Stimulated activated CD4-positive, alpha-beta T cell treated with anti-CD3 and anti-CD28 coated beads, Interleukin-1b, Interleukin-23, amount 100 ng/mL, for 1 hour (primary cell): ENCODE data around the gene KCNH1.
"Not testable (repeated sequence)": the region's sequence is repeated elsewhere in the genome, so short reads cannot be mapped to it uniquely, and the experiment has no call there.

ENCODE experiments used
- DNase-seq, 2 donors: peaks; one replicate each; pipeline ENCODE4 v3.0.0-alpha.2; 2020; ENCODE audit warnings: low read depth in 2 of 2

Gene KCNH1

DNA sequence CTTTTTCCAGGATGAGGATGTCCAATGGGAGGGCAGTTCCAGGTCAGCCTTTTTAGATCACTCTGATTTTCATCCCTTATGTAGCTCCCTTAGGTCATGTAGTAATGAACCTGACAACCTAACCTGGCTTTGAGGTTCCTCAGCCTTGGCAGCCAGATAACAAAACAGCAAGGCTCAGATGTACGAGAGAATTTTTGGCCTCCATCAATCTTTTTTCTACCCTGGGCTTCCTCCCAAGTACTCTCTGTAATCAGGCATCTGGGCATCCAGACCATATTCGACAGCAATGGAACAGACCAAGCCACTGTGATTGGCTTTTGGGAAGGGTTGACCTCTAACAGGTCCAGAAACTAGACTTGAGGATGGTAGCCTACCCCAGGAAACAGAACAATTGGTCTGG lies 38.6 kb downstream of the KCNH1 start:
- no peak for DNase-seq

DNA sequence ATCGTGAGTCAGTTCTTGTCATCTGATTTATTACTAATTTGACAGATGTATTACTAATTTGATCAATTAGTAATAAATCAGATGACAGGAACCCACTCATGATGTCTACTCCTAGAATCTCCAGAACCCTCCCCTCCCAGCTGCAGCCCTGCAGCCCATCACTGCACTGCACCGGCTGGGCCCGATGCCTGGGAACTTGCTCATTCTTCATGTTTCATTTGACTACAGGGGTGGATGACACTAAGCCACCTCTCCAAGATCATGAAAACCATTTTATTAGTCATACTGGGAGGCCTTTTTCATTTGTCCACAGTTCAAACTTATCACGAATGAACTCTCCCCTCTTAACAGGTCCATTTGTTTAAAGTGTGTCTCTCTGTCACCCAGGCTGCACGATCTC lies 41.0 kb downstream of the KCNH1 start:
- no peak for DNase-seq

DNA sequence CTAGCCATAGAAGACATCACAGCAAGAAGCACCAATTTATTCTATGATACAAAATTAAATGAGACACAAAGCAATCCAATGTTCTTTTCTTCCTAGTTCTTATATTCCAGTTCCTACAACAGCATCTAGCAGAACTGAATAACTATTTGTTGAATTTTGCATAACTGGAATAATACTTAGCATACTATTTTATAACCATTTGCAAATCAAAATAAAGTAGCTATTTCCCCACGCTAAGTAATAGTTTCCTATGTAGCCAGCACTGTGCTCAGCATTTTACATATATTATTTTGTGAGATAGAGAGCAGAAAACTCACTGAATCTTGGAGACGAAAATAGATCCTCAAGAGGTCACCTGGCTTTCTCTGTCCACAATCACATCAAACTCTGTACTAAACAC lies 42.1 kb downstream of the KCNH1 start:
- no peak for DNase-seq

DNA sequence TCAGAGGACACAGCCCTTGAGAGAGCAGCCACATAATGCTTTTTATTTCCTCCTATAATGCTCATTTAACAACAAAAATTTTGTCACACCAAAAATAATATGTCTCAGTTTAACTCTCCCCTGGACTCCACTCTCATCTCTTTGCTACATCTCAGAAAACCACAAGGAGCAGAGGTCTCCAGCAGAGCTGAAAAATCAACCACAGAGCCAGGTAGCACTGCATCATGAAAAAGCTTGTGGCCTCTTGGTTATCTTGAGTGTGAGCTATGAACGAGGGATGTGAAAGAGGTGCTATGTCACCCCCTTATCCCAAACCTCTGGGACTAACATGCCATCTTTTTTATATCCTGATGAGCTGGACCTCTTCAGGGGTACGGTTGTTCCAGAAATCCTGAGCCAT lies 44.4 kb downstream of the KCNH1 start:
- DNase-seq, result no peak

DNA sequence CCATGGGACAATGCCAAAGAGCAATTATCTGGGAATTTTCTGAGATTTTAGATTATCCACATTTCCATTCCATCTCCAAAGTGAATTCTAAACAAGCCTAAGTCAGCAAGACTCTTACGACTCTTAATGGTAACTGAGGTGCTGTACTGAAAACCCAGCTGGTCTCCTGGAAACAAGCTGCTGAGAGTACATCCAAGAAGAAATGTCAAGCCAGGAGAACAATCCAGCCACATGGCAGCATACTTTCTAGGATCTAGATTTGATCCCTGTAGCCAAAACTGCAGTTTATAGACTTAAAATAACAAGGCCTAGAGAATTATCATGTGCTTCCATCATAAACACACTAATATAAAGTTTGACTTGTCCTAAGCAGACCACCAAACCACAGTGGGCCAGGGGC lies 45.8 kb downstream of the KCNH1 start:
- DNase-seq, result no peak

DNA sequence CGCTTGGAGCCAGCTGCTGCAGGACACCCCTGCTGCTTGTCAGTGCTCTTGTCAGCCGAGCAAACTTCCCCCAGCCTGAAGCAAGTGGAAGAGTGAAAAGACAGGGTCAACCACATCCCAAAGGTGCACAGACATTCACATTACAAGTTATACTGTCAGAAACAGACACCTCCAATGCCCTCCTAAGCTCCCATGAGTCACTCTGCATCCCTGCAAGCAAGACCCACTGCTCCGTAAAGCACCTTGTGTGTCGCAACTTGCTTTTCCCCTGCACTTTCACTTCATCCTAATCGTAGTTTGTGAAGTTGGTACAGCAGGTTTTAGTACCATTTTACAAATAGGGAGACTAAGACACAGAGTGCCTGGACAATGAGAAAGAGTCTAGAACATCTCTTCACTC lies 51.1 kb downstream of the KCNH1 start:
- DNase-seq, result no peak

DNA sequence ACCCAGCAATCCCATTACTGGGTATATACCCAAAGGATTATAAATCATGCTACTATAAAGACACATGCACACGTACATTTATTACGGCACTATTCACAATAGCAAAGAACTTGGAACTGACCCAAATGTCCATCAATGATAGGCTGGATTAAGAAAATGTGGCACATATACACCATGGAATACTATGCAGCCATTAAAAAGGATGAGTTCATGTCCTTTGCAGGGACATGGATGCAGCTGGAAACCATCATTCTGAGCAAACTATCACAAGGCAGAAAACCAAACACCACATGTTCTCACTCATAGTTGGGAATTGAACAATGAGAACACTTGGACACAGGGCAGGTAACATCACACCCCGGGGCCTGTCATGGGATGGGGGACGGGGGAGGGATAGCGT lies 52.5 kb downstream of the KCNH1 start:
- not testable (repeated sequence) for DNase-seq

DNA sequence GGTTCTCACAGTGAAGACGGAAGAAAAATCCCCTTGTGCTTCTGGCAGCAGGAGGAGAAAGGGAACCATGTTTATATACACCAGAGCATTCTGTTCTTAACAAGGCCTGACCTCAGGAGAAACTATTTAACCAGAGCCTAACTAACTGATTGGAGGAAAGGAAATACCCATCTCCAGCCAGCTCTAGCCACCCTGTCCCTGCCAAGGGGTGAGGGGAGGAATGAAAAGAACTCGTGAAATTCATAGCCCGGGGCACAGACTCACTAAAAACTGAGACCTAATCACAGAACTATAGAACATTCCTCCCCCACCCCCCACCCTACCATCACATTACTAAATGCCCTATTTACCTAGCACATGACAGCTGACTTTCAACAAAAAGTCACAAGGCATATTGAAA lies 65.0 kb downstream of the KCNH1 start:
- no peak for DNase-seq

DNA sequence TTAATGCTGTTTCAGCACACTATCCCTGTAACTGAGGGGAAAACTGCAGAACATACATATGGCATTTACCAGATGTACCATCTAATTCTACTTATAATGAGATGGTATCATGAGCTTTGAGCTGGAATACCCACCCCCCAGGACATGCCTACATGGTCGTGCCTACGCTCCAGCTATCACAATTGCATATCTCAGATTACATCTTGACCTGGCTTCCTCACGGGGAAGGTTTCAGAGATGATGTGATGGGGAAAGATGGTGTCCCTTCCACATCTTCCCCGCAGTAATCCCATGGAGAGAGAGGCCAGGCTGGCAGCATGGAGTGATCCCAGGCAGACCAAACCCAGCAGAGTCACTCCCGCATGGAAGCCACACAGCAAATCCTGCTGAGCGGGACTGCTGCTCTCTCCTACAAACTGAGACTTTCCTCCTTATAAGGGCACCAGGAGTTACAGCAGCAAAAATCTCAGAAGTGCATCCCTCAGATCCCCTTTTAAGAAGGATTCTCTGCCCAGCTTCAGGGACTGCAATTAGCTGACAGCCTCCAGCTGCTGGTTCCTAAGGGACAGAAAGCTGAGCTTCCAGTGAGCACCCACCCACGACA lies 67.1 kb downstream of the KCNH1 start:
- DNase-seq, result no peak

DNA sequence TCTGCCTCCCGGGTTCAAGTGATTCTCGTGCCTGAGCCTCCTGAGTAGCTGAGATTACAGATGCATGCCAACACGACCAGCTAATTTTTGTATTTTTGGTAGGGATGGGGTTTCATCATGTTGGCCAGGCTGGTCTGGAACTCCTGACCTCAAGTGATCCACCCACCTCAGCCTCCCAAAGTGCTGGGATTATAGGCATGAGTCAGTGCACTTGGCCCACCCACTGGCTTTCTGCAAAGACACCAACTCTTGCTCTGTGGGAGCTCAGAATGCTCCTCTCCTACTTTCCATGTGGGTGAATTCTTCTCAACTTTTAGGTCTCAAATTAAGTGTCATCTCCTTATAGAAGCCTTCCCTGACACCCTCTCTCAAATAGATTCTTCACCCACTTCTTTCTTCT lies 92.1 kb downstream of the KCNH1 start:
- not testable (repeated sequence) for DNase-seq

DNA sequence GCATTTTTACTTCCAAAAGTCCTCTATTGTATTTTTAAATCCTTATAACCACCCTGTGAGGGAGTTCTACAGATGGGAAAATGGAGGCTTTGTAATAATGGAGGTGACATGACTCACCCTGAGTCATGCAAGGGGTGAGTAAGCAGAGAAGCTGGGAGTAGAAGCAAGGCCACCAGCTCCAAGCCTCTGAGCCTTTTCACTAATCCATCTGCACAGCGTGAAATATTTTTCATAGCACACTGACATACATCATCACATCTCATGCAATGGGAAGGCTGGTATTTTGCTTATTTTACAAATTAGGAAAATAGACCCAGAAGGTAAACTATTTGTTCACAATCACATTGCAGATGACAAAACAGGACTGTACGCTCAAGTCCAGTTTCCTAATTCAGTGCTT lies 96.9 kb downstream of the KCNH1 start:
- no peak for DNase-seq

DNA sequence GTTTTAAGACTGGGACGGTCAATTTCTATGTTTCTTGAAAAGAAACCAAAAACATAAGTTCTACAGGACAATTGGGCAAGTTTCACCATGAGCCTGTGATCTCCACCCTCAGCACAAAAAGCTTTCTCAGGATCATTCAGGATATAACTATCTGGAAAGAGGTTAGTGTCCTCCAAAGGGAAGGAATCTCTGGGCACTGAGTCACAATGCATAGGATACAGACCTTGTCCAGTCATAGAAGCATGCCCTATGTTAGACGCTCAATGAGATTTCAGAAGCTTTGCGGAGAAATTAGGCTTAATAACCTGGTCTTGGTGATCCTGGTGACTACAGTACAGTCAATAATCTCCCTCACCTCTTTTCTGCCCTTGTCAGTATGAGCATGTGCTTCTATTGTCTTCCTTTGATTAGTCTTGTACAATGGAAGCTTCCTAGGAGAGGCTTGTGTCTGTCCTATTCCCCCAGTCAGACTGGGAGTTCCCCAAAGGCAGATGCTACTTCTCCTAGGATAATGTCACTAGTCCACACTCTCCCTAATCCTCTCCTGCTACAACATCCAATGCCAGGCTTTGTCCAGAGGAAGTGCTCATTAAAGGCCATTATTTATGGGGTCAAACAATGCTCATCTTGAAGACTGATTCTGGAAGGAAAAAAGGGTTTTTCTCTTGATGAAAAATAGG lies 97.4 kb downstream of the KCNH1 start:
- no peak for DNase-seq

DNA sequence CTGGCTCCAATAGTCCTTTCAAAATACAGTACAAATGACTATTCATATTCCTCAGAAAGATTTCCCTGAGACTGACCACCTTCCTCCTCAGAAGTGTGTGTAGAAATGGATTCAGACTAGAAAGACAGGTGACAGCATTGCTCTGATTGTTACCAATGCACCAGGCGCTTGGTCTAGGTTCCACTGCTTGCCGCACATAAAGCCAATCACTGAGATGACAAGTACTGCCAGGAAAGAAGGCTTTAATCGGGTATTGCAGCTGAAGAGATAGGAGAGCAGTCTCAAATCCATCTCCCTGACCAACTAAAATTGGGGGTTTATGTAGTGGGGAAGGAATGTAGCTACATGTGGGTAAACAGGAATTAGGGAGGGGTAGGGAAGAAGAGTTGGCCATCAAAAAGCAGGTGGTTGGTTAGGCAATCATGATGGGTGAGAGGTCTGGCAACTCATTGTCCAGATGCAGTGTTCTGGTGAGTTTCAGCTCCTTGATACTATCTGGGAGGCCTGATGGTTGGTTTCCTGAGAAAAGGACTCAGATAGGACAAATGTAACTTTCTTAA lies 98.0 kb downstream of the KCNH1 start:
- DNase-seq, result no peak

DNA sequence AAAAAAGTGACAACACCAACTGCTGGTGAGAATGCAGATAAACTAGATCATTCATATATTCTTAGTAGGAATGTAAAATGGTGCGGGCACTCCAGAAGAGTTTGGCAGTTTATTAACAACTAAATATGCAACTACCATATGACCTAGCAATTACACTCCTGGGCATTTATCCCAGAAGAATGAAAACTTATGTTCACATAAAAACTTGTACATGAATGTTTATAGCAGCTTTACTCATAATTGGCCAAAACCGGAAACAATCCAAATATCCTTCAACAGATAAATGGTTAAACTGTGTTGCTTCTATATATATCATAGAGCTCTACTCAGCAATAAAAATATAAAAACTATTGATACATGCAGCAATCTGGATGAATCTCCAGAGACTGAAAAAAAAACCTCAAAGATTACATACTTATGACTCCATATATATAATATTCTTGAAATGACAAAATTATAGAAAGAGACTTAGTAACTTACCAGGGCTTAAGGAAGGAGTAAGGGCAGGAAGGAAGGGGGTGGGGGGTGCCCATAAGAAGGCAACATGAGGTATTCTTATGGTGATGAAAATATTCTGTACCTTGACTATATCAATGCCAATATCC lies 99.9 kb downstream of the KCNH1 start:
- no peak for DNase-seq

DNA sequence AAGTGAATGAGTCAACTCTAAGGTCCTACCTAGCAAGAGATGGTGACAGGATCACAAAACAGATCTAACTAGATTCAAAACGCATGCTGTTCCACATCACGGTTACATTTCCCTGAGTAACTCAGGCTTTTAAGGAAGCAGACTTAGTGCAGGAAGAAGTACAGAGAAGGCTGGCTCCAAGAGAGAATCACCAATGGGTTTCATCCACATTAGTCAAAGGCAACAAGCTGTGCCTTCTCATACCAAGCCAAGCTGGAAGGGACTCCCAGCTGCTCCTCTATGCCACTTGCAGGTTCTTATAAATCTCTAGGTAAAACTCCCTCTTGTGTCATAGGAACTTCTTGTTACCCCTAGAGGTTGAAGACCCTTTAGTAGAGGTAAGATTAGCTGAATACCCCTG lies 109.0 kb downstream of the KCNH1 start:
- no peak for DNase-seq

DNA sequence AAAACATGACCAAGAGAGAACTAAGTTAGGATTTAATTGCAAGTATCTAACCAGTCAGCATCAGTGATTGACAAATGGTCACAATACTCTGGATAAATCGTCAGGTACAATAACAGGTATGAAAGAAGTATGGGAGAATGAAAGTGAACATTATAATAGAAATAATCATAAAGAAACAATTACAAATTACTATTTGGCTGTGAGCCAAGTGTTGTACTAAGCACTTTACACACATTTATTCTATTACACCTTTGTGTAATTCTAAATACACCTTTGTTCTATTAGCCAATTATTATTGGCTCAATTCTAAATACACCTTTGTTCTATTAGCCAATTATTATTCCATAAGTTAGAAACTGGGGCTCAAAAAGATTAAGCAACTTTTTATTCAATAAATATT lies 114.7 kb downstream of the KCNH1 start:
- no peak for DNase-seq

DNA sequence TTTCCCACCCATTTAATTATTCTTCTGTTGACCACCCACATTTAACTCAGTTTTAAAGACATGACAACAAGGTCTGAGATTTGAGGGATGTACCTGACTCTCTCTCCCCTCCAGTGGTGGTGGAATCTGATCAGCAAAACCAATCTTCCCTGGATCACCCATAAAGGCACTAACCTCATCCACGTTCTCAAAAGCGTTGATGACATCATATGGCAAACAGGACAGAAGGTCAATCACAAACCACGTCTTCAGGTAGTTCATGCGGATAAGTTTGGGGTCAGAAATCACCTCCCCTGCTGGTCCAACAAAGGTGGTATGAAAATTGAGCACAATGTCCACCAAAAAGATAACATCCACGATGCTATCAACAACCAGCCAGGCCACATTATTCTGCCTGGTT lies 115.3 kb downstream of the KCNH1 start:
- no peak for DNase-seq

DNA sequence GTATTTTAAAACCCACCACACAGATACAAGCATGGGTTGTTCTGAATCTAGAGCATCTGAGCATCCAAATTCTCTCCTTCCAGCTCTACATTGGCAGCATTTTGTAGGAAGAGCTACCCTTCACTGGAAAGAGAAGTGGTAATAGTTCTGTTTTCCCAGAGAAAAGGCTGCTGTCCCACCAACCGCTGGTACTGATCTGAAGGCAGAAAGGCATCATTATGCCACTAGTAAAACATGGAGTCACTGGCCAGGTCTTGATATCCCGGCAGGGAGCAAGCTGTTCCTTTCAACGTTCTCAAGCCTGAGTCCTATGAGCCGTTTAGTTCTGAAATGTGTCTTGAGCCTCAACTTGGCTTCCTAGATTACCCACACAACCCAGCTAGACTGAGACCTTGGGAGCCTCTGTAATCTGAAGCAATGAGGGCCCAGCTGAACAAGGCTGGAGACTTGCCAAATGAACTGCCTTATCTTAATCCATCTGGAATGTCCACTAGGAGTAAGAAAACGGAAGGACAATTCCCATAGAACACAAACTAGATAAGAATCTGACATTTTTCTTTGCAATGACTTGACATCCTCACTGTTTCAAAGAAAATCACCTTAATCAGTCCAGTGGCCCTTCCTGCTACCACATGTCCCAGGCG lies 116.8 kb downstream of the KCNH1 start:
- DNase-seq, result no peak

DNA sequence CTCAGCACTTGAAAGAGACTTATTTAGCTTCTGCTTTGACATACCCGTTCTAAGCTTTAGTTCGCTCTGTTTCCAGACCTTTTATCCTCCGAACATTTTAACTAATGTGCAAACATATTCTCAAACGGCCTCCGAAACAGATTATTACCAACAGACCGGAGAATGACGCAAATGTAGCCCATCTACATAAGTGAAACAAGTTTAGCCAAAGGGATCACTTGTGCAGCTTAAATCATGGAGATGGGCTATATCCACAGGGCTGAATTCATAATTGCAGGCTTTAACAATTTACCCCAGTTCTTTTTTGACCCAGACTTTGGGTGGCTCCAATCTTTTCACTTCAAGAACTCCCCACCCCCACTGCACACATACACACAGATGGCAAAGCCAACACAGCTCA lies 119.7 kb downstream of the KCNH1 start:
- no peak for DNase-seq

DNA sequence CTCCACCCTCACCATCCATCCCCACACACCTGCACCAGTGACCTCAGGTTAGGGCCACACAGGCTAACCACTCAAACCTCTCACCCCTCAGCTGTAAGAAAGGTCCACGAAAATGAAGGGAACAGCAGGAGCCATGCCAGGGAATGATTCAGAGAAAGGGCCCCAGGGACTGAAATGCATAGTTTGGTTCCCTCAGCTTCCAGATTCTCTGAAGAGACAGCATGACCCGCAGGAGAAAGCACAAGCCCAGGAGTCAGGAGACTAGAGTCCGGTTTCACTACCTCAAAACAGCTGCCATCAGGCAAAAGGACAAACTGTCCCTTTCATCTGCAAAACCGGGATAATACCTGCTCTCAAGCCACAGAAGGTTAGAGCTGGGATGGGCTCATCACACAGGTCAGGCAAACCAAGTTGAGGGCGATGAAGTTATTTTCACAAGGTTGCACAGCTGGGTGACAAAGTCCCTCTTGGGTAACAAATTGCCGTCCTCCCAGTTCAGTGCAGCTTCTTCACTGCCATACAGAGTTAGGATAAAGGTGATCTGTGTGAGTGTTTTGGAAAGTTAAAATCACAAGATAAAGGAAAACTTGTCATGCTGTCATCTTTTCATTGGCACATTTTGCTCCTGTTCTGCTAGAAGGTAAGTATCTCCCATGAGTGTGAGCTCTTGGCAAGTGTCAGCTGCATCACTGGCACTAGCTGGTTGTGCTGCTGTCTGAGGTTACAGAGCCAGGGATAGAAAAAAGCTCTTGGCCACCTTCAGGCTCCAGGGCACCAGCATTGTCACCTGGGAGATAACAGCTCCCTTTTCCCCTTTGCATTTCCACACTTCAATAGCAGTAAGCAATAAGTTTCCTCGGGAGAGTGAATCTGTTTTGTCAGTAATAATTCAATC lies 120.4 kb downstream of the KCNH1 start:
- no peak for DNase-seq

DNA sequence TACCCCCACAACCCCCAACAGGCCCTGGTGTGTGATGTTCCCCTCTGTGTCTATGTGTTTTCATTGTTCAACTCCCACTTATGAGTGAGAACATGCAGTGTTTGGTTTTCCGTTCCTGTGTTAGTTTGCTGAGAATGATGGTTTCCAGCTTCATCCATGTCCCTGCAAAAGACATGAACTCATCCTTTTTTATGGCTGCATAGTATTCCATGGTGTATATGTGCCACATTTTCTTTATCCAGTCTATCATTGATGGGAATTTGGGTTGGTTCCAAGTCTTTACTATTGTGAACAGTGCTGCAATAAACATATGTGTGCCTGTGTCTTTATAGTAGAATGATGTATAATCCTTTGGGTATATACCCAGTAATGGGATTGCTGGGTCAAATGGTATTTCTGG lies 122.8 kb downstream of the KCNH1 start:
- not testable (repeated sequence) for DNase-seq

DNA sequence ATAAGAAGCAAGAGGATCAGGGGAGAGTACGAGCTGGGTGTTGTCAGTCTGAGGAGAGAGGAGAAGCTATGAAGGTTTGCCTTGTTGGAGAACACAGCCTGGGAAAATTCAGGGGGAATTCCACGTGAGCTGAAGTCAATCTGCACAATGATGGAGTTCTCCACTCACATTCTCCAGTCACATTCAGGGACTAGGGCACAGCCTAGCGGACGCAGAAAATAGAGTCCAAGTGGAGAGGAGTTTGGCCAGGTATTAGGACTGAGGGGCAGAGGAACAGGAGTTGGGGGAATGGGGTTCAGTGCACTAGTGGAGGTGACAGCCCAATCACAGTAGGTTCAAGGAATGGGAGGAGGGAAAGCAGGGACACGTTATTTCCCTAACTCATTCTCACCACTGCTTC lies 124.0 kb downstream of the KCNH1 start:
- no peak for DNase-seq
